OCI-LY1 (cell line): Measurements from ENCODE around the gene LAMA1.

Source experiments
- CTCF ChIP-seq: fragments of 200-600 bp; sonication (generic), shearing (Covaris generic); IDR thresholded peaks from 2 replicates; pipeline ENCODE4 v1.5.1; 2017; ENCODE audit warnings: mild to moderate bottlenecking, antibody characterized with exemption, low read length, moderate library complexity, mixed read lengths
- EZH2 ChIP-seq: fragments of 200-600 bp; sonication (generic), shearing (Covaris generic); IDR thresholded peaks from 2 replicates; pipeline ENCODE4 v1.8.0; 2017; ENCODE audit warnings: borderline replicate concordance, mixed run types, mild to moderate bottlenecking, antibody characterized with exemption, low read length, moderate library complexity, mixed read lengths

- no peak for TF ChIP-seq CTCF
- TF ChIP-seq EZH2 = no peak
These were observed 142.5 kb downstream of the LAMA1 start for GRCh38 chr18:6975084-6975483.
